ENCODE data around the gene THRB. TPM values are rescaled to one million over a fixed set of nuclear protein-coding genes. Genes with fewer than 3 reads are reported as not detected.

The THRB gene
- total and polyA plus RNA-seq, 9 of the 15 experiments (the other 6 are each of a cell fraction or from before 2014, with no cell fraction given), result 1.7 to 14.9 (median 6.9) TPM

DNA sequence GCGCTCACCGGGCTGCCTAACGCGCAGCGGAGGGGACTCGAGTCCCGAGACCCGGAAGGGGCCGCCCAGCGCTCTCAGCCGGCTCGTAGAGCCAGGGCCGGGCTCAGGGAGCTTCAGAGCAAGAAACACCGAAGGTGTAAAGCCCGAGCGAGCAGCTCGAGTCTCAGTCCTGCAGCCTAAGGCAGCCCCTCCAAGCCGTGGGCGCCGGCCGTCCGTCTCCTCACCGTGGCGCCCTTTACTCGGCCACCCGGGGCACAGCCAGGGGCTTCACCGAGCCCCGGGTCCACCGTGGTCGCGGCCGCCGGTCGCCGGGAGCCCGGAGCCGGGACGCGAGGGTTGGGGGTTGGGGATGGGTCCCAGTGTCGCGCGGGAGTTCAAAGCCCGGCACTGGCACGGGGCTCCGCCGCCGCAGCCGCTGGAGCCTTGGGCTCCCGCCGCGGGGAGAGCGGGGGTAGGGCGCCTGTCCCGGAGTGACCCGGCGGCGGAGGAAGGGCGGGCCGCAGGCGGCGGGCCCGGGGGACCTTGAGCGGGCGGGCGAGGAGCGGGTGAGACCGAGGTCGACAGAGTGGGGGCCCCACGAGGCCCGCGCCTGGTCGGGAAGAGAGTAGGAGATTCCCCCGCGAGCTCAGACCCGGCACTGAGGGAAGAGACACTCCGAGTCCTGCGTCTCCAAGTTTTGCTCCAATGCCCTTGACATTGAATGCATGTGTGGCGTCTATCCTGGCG, 26.9 kb upstream of the THRB start (continued):
- TF ChIP-seq, protein P1, sequence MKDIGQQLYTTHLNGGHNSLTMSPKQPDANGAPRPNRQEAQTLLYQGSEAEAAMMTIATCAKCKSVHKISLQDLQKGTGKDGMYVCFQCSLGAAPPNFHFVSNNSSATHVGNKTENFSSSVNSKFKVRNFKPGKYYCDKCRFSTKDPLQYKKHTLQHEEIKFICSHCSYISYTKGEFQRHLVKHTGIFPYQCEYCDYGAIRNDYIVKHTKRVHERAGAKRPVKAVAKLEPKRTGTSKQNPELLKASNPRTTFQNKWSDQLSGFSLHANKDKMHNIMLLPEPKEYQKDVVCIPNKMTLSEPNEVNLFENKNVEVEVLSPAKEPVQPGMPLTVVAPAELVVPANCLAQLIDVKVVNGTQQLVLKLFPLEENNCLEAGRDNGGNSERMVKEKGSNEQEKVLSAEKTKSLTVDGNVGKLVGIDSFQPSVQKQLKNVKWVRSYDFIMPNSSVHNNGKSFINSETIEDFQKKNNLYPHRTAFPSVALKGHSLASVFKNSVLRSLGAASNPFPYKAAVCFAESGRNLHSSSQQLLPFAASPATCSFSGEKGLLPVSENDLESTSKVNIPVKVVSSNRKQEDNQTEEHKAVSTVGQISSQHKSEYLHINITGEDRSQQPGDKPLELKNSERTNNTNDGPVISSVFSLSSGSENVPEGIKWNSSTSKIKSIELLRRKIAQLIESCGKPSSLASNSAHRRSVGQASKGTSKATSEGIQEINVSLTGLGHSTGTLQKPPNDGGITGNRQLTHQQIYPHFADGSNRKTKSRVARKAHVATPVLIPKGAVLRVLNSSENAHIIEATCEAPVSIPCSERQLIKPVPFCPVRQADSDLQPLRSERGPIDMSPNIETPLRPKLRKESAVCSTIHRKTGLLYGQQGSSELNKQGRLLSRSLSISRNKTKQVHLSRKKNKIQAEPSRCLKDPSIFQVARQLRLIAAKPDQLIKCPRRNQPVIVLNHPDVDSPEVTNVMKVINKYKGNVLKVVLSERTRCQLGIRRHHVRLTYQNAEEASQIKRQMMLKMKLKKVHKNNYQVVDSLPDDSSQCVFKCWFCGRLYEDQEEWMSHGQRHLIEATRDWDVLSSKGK (CRISPR knock-in tag; IDR thresholded peaks at IDR 0.05), result no peak
- no peak; the same call in 1 of the 2 replicates for TF ChIP-seq TOE1 (IDR thresholded peaks at IDR 0.05; ENCODE audit: borderline replicate concordance)
- TF ChIP-seq TOE1 (CRISPR knock-in tag; IDR thresholded peaks at IDR 0.05; ENCODE audit: borderline replicate concordance, low read depth), result no peak
- TF ChIP-seq, protein P2, sequence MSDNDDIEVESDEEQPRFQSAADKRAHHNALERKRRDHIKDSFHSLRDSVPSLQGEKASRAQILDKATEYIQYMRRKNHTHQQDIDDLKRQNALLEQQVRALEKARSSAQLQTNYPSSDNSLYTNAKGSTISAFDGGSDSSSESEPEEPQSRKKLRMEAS (CRISPR knock-in tag; IDR thresholded peaks at IDR 0.05), result no peak
- peak; percentile 58; the same call in 1 of the 2 replicates for TF ChIP-seq GTF2E2 (tag; IDR thresholded peaks at IDR 0.05)
- no peak for TF ChIP-seq SRSF9 (IDR thresholded peaks at IDR 0.05; ENCODE audit: borderline replicate concordance, low read depth, low read length)
- TF ChIP-seq, protein P3, sequence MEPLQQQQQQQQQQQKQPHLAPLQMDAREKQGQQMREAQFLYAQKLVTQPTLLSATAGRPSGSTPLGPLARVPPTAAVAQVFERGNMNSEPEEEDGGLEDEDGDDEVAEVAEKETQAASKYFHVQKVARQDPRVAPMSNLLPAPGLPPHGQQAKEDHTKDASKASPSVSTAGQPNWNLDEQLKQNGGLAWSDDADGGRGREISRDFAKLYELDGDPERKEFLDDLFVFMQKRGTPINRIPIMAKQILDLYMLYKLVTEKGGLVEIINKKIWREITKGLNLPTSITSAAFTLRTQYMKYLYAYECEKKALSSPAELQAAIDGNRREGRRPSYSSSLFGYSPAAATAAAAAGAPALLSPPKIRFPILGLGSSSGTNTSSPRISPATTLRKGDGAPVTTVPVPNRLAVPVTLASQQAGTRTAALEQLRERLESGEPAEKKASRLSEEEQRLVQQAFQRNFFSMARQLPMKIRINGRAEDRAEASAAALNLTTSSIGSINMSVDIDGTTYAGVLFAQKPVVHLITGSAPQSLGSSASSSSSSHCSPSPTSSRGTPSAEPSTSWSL (CRISPR knock-in tag; IDR thresholded peaks at IDR 0.05; ENCODE audit: borderline replicate concordance), result 0 out of 2 replicates have a peak, but pooled peaks have one; percentile 34
- no peak for TF ChIP-seq XRCC4 (IDR thresholded peaks at IDR 0.05; ENCODE audit: extremely low read depth, insufficient read depth, insufficient read length)
- TF ChIP-seq, protein P4, sequence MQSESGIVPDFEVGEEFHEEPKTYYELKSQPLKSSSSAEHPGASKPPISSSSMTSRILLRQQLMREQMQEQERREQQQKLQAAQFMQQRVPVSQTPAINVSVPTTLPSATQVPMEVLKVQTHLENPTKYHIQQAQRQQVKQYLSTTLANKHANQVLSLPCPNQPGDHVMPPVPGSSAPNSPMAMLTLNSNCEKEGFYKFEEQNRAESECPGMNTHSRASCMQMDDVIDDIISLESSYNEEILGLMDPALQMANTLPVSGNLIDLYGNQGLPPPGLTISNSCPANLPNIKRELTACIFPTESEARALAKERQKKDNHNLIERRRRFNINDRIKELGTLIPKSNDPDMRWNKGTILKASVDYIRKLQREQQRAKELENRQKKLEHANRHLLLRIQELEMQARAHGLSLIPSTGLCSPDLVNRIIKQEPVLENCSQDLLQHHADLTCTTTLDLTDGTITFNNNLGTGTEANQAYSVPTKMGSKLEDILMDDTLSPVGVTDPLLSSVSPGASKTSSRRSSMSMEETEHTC (IDR thresholded peaks at IDR 0.05), result no peak
- TF ChIP-seq, protein P5, sequence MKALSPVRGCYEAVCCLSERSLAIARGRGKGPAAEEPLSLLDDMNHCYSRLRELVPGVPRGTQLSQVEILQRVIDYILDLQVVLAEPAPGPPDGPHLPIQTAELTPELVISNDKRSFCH (CRISPR knock-in tag; IDR thresholded peaks at IDR 0.05), result no peak
- TF ChIP-seq, protein P5 (tag; IDR thresholded peaks at IDR 0.05), result no peak; the same call in 1 of the 2 replicates
- no peak for TF ChIP-seq SMAD1 (IDR thresholded peaks at IDR 0.05; ENCODE audit: low read depth, low read length, partially characterized antibody)
- no peak for TF ChIP-seq FOXJ2 (tag; IDR thresholded peaks at IDR 0.05)
- no peak for TF ChIP-seq CREM (IDR thresholded peaks at IDR 0.05; ENCODE audit: low read depth)
- TF ChIP-seq ARID1B (IDR thresholded peaks at IDR 0.05), result no peak
- no peak for TF ChIP-seq SIX5 (IDR thresholded peaks at IDR 0.05; ENCODE audit: borderline replicate concordance in 1 of 2, insufficient read depth in 1 of 2, low read depth in 1 of 2, low read length in 2 of 2)
- TF ChIP-seq MCM3 (IDR thresholded peaks at IDR 0.05), result no peak
- TF ChIP-seq ELF2 (CRISPR knock-in tag; IDR thresholded peaks at IDR 0.05), result 0 out of 2 replicates have a peak, but pooled peaks have one; percentile 50
- no peak for TF ChIP-seq NFE2L1 (tag; IDR thresholded peaks at IDR 0.05; ENCODE audit: borderline replicate concordance, low read depth)
- no peak for TF ChIP-seq RBM39 (optimal IDR thresholded peaks at IDR 0.05; ENCODE audit: low read depth, low read length)
- no peak; a peak in 1 of 4 replicates for TF ChIP-seq TRIM24 (IDR thresholded peaks at IDR 0.05)

All from K562 (cell line).